Activated naive CD4-positive, alpha-beta T cell treated with anti-CD3 and anti-CD28 coated beads, Interleukin-2, amount 10 ng/mL, durations not matched to agents 7 days and 5 days (primary cell): ENCODE measurements around the gene PROX2.

Experiments
- CTCF ChIA-PET: fragments of 350-600 bp; sonication (Branson Sonifier 250); formaldehyde crosslinking; loops from one replicate; lab custom pipeline; 2021; ENCODE audit warnings: antibody characterized with exemption; lab: Charles Lee
- DNase-seq: peaks from one replicate; pipeline ENCODE4 v3.0.0-alpha.2; 2020
- H3K27ac Mint-ChIP-seq: one replicate; pipeline ENCODE4 v1.8.0; 2021; ENCODE audit warnings: mild to moderate bottlenecking, moderate library complexity, mixed read lengths
- H3K27me3 Mint-ChIP-seq: one replicate; pipeline ENCODE4 v1.8.0; 2021; ENCODE audit warnings: mild to moderate bottlenecking, mixed read lengths
- H3K36me3 Mint-ChIP-seq: one replicate; pipeline ENCODE4 v1.8.0; 2021; ENCODE audit warnings: mixed read lengths
- H3K4me1 Mint-ChIP-seq: one replicate; pipeline ENCODE4 v1.8.0; 2021; ENCODE audit warnings: mixed read lengths
- H3K4me3 Mint-ChIP-seq: one replicate; pipeline ENCODE4 v1.8.0; 2021; ENCODE audit warnings: mild to moderate bottlenecking, moderate library complexity, mixed read lengths
- H3K9me3 Mint-ChIP-seq: one replicate; pipeline ENCODE4 v1.8.0; 2021; ENCODE audit warnings: mixed read lengths

The PROX2 gene

GRCh38 chr14:74841230-74842207, 34.4 kb downstream of the PROX2 start:
- DNase-seq: peak; percentile 49
- Mint-ChIP-seq H3K9me3 (no peaks in the 10 kb centered on the region), H3K27me3 (no peaks in the 10 kb centered on the region), H3K4me3 (no peak overlapping the region), H3K36me3 (peaks cover 25% of the 10 kb centered on the region), H3K27ac (peak overlapping the region; percentile 84), H3K4me1 (peaks cover 59% of the 10 kb centered on the region)
- CTCF ChIA-PET: interaction anchor here (1.5 to 3.0 kb wide), 2 partner anchors 19 to 233 kb away, joined by 4 to 14 read pairs; no protein-coding TSS in a partner anchor

- H3K9me3 Mint-ChIP-seq: no peaks in the 10 kb centered on the region
- CTCF ChIA-PET: interaction anchor here (1.6 to 3.0 kb wide), 2 partner anchors 20 to 228 kb away, joined by 3 to 14 read pairs; no protein-coding TSS in a partner anchor
- peaks cover 29% of the 10 kb centered on the region for H3K36me3 Mint-ChIP-seq
- peak overlapping the region; percentile 84 for H3K27ac Mint-ChIP-seq
- peak; percentile 21 for DNase-seq
- H3K4me1 Mint-ChIP-seq: peaks cover 68% of the 10 kb centered on the region
- no peak overlapping the region for H3K4me3 Mint-ChIP-seq
- H3K27me3 Mint-ChIP-seq: no peaks in the 10 kb centered on the region
Measured at GRCh38 chr14:74840603-74841030, 35.3 kb downstream of the PROX2 start.

- Mint-ChIP-seq H3K4me1 (peaks cover 82% of the 10 kb centered on the region), H3K27ac (peak overlapping the region; percentile 91), H3K4me3 (peak overlapping the region; percentile 64), H3K9me3 (no peaks in the 10 kb centered on the region), H3K36me3 (peaks cover 32% of the 10 kb centered on the region), H3K27me3 (no peaks in the 10 kb centered on the region)
- no peak for DNase-seq
- CTCF ChIA-PET: interaction anchor here (1.4 to 4.4 kb wide), 2 partner anchors 22 to 44 kb away, joined by 4 to 22 read pairs; no protein-coding TSS in a partner anchor
Measured at GRCh38 chr14:74838166-74838565, 37.8 kb downstream of the PROX2 start.

- peaks cover 32% of the 10 kb centered on the region for H3K36me3 Mint-ChIP-seq
- no peaks in the 10 kb centered on the region for H3K9me3 Mint-ChIP-seq
- H3K4me3 Mint-ChIP-seq: peak overlapping the region; percentile 5
- CTCF ChIA-PET: interaction anchor here (0.7 to 4.4 kb wide), 4 partner anchors 23 to 280 kb away, joined by 3 to 22 read pairs (median 3); partner anchors contain the start of gene LTBP2
- H3K4me1 Mint-ChIP-seq: peaks cover 69% of the 10 kb centered on the region
- H3K27ac Mint-ChIP-seq: peak overlapping the region; percentile 85
- DNase-seq: no peak
- no peaks in the 10 kb centered on the region for H3K27me3 Mint-ChIP-seq
Measured at GRCh38 chr14:74836251-74836960, 39.5 kb downstream of the PROX2 start.

GRCh38 chr14:74835645-74836250, 40.2 kb downstream of the PROX2 start:
- H3K27me3 Mint-ChIP-seq: no peaks in the 10 kb centered on the region
- H3K36me3 Mint-ChIP-seq: peaks cover 31% of the 10 kb centered on the region
- peak overlapping the region; percentile 86 for H3K27ac Mint-ChIP-seq
- peaks cover 62% of the 10 kb centered on the region for H3K4me1 Mint-ChIP-seq
- no peaks in the 10 kb centered on the region for H3K9me3 Mint-ChIP-seq
- CTCF ChIA-PET: interaction anchor here (0.6 to 4.4 kb wide), 5 partner anchors 24 to 280 kb away, joined by 3 to 22 read pairs (median 3); partner anchors contain the start of gene LTBP2
- no peak overlapping the region for H3K4me3 Mint-ChIP-seq
- no peak for DNase-seq

GRCh38 chr14:74834692-74835392, 41.1 kb downstream of the PROX2 start:
- H3K9me3 Mint-ChIP-seq: no peaks in the 10 kb centered on the region
- H3K27ac Mint-ChIP-seq: peak overlapping the region; percentile 43
- H3K4me3 Mint-ChIP-seq: no peak overlapping the region
- CTCF ChIA-PET: interaction anchor here (0.6 kb wide), 1 partner anchor 123 kb away, joined by 4 read pairs; no protein-coding TSS in a partner anchor
- peaks cover 53% of the 10 kb centered on the region for H3K4me1 Mint-ChIP-seq
- DNase-seq: no peak
- peaks cover 33% of the 10 kb centered on the region for H3K36me3 Mint-ChIP-seq
- no peaks in the 10 kb centered on the region for H3K27me3 Mint-ChIP-seq

- no peak overlapping the region for H3K4me3 Mint-ChIP-seq
- peaks cover 36% of the 10 kb centered on the region for H3K4me1 Mint-ChIP-seq
- H3K9me3 Mint-ChIP-seq: no peaks in the 10 kb centered on the region
- no peak overlapping the region for H3K27ac Mint-ChIP-seq
- H3K36me3 Mint-ChIP-seq: peaks cover 39% of the 10 kb centered on the region
- CTCF ChIA-PET: no interaction called here
- H3K27me3 Mint-ChIP-seq: no peaks in the 10 kb centered on the region
- DNase-seq: no peak
Measured at GRCh38 chr14:74832849-74833248, 43.1 kb downstream of the PROX2 start.

GRCh38 chr14:74829251-74829650, 46.7 kb downstream of the PROX2 start:
- no peak overlapping the region for H3K4me3 Mint-ChIP-seq
- H3K36me3 Mint-ChIP-seq: peaks cover 40% of the 10 kb centered on the region
- H3K27ac Mint-ChIP-seq: no peak overlapping the region
- CTCF ChIA-PET: no interaction called here
- H3K27me3 Mint-ChIP-seq: no peaks in the 10 kb centered on the region
- H3K9me3 Mint-ChIP-seq: no peaks in the 10 kb centered on the region
- DNase-seq: no peak
- H3K4me1 Mint-ChIP-seq: peaks cover 2% of the 10 kb centered on the region

GRCh38 chr14:74826574-74826973, 49.4 kb downstream of the PROX2 start:
- DNase-seq: no peak
- Mint-ChIP-seq H3K27me3 (no peaks in the 10 kb centered on the region), H3K4me1 (peaks cover 2% of the 10 kb centered on the region), H3K4me3 (no peak overlapping the region), H3K9me3 (no peaks in the 10 kb centered on the region), H3K36me3 (peaks cover 44% of the 10 kb centered on the region), H3K27ac (no peak overlapping the region)
- CTCF ChIA-PET: no interaction called here
